Memory B cell (primary cell): ENCODE data around the gene GATA3.

Experiments used
- ATAC-seq: fragments of 150-1000 bp; cut with Tn5 transposase; 2 replicates; pipeline ENCODE4 v1.10.0; 2021; ENCODE audit warnings: low read depth, mild to moderate bottlenecking, moderate library complexity
- DNase-seq, 2 donors: peaks; one replicate each; pipeline ENCODE4 v3.0.0; 2022; ENCODE audit warnings: low spot score in 2 of 2
- H3K27ac Mint-ChIP-seq: one replicate; pipeline ENCODE4 v1.8.0; 2022; ENCODE audit warnings: mild to moderate bottlenecking, moderate library complexity, mixed read lengths
- H3K27me3 Mint-ChIP-seq: one replicate; pipeline ENCODE4 v1.8.0; 2022; ENCODE audit warnings: mixed read lengths
- H3K36me3 Mint-ChIP-seq: one replicate; pipeline ENCODE4 v1.8.0; 2022; ENCODE audit warnings: mild to moderate bottlenecking, mixed read lengths
- H3K4me1 Mint-ChIP-seq: one replicate; pipeline ENCODE4 v1.8.0; 2022; ENCODE audit warnings: mixed read lengths
- H3K4me3 Mint-ChIP-seq: one replicate; pipeline ENCODE4 v1.8.0; 2022; ENCODE audit warnings: mild to moderate bottlenecking, moderate library complexity, mixed read lengths
- H3K9me3 Mint-ChIP-seq: one replicate; pipeline ENCODE4 v1.8.0; 2022; ENCODE audit warnings: mixed read lengths

GATA3 gene

GRCh38 chr10:8061274-8062211, 7.1 kb downstream of the GATA3 start:
- no peak overlapping the region for H3K27ac Mint-ChIP-seq
- H3K9me3 Mint-ChIP-seq = no peaks in the 10 kb centered on the region
- ATAC-seq = no peak
- no peak overlapping the region for H3K4me3 Mint-ChIP-seq
- H3K36me3 Mint-ChIP-seq = peaks cover 3% of the 10 kb centered on the region
- DNase-seq = no peak
- peaks cover 18% of the 10 kb centered on the region for H3K4me1 Mint-ChIP-seq
- H3K27me3 Mint-ChIP-seq = peaks cover 17% of the 10 kb centered on the region

DNA sequence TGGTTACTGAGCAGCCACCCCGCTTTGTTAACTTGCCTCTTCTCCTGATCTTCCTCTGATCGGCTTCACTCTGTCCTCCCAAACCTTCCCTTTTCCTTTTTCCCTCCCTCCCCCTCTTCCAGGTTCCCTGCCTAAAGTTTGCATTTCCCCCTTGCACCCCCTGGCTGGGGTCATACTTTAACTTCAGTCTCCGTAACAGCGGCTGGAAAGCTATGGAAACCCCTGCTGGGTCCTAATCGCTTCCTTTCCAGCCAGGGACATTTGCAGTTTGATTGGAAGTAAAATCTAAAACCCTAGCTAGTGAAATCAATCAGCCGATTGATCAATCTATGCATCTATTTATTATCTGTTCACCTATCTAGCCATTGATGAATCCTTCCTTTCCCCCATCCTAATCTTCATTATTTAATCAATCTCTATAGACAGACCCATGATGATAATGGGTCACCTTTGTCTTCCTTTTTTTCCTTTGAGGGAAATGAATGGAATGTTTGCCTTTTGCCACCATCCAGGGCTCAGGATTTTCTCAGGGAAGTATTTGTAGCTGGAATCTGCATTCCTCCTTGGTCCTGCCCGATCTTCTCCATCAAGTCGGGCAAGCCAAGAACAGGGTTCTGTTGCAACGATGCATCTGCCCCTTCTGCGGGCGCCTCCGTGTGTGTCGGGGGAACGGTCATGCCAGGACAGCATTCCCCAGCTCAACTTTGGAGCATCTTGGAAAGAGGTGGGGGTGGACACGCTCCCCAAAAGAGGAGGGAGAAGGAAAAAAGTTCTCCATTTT, 8.8 kb downstream of the GATA3 start:
- Mint-ChIP-seq H3K27ac (no peak overlapping the region), H3K9me3 (no peaks in the 10 kb centered on the region), H3K27me3 (peaks cover 12% of the 10 kb centered on the region), H3K4me3 (no peak overlapping the region), H3K36me3 (peaks cover 2% of the 10 kb centered on the region), H3K4me1 (peaks cover 13% of the 10 kb centered on the region)
- DNase-seq (no peak), ATAC-seq (no peak)

GRCh38 chr10:8063935-8064334, 9.4 kb downstream of the GATA3 start:
- H3K27me3 Mint-ChIP-seq = peaks cover 12% of the 10 kb centered on the region
- DNase-seq (no peak), ATAC-seq (no peak)
- no peak overlapping the region for H3K27ac Mint-ChIP-seq
- H3K4me3 Mint-ChIP-seq = no peak overlapping the region
- no peaks in the 10 kb centered on the region for H3K9me3 Mint-ChIP-seq
- H3K4me1 Mint-ChIP-seq = peaks cover 13% of the 10 kb centered on the region
- H3K36me3 Mint-ChIP-seq = peaks cover 2% of the 10 kb centered on the region

DNA sequence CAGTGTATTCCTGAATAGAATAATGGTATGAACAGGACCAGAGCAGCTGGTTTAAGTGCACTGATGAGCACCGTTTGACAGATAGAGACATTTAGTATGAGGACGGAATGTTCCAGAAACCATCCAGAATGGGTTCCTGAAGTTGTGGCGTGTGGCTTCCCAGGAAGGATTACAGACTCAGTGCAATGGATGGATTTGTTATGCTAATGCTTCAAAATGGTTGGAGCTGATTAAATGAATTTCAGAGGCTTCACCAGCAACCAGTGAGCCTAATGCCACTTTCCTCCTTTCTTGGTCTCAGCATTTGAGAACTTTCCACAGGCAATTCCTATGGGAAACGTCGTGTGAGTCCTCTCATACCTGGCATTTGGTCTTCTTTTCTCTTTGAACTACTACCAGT, 9.9 kb downstream of the GATA3 start:
- Mint-ChIP-seq H3K4me3 (no peak overlapping the region), H3K9me3 (no peaks in the 10 kb centered on the region), H3K36me3 (peaks cover 2% of the 10 kb centered on the region), H3K27me3 (peaks cover 15% of the 10 kb centered on the region), H3K4me1 (peaks cover 13% of the 10 kb centered on the region), H3K27ac (no peak overlapping the region)
- DNase-seq (no peak), ATAC-seq (no peak)

- DNase-seq (no peak), ATAC-seq (no peak)
- Mint-ChIP-seq H3K9me3 (no peaks in the 10 kb centered on the region), H3K36me3 (peaks cover 2% of the 10 kb centered on the region), H3K4me3 (no peak overlapping the region), H3K27me3 (peaks cover 17% of the 10 kb centered on the region), H3K4me1 (peaks cover 6% of the 10 kb centered on the region), H3K27ac (no peak overlapping the region)
Observed at GRCh38 chr10:8065651-8066050, 11.2 kb downstream of the GATA3 start.

- Mint-ChIP-seq H3K4me1 (peaks cover 2% of the 10 kb centered on the region), H3K4me3 (no peak overlapping the region), H3K27me3 (peaks cover 17% of the 10 kb centered on the region), H3K36me3 (peaks cover 2% of the 10 kb centered on the region), H3K27ac (no peak overlapping the region), H3K9me3 (no peaks in the 10 kb centered on the region)
- ATAC-seq = no peak
- DNase-seq = no peak
Observed at GRCh38 chr10:8066124-8066523, 11.6 kb downstream of the GATA3 start.

DNA sequence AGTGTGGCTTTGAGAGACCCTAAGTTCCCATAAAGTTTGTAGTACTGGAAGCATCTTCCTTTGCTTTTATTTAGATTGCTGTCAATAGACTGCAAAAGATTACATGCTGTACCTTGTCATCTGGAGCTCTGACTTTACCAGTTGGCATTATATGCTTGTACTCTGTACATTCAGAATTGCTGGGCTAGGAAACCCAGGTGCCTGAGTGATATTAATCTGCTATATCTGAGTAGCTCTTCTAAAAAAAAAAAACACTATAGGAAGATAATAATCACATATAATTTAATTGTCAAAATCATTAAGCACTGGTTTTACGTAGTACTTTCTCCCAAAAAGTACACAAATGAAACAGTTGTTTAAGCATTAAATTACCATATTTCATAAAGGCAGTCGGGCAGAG, 12.3 kb downstream of the GATA3 start:
- ATAC-seq = no peak
- Mint-ChIP-seq H3K4me3 (no peak overlapping the region), H3K9me3 (no peaks in the 10 kb centered on the region), H3K36me3 (peaks cover 2% of the 10 kb centered on the region), H3K27ac (no peak overlapping the region), H3K4me1 (no peaks in the 10 kb centered on the region), H3K27me3 (peaks cover 19% of the 10 kb centered on the region)
- no peak for DNase-seq

DNA sequence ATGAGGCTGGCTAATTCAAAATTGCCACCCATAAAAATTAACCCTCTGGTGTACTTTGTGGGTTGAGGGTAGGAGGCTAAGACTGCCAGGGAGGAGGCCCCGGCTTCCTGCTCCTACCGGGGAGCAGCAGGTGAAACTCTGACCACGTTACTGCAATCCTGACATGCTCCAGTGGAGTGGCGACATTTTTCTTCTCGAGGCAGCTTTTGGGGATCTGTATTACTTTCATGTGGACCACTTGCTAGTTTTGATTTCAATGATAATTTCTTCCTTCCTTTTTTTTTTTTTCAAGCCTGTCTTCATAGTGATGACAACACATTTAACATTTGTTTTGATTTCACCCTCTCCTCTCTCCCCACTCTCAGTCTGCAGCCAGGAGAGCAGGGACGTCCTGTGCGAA, 14.6 kb downstream of the GATA3 start:
- no peak overlapping the region for H3K4me3 Mint-ChIP-seq
- H3K27me3 Mint-ChIP-seq = peaks cover 21% of the 10 kb centered on the region
- ATAC-seq (no peak), DNase-seq (no peak)
- no peak overlapping the region for H3K27ac Mint-ChIP-seq
- no peaks in the 10 kb centered on the region for H3K4me1 Mint-ChIP-seq
- H3K36me3 Mint-ChIP-seq = peaks cover 2% of the 10 kb centered on the region
- no peaks in the 10 kb centered on the region for H3K9me3 Mint-ChIP-seq

DNA sequence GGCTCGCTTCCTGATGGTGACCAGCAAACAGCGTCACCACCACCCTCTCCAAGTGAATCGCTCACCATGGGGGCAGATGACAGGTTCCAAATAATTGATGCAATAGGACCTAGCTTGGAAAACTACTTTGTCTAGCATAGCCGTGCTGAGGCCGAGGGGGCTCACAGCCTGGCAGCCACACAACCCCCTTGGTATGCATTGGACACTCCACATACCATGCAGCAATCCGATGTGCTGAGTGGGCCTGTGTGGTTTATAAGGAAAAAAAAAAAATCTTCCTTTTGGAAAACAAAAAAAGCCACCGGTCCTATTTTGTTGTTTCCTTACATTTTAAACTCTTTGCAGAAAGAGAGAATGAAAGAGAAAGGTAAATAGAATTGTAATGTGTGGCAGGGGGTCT, 15.1 kb downstream of the GATA3 start:
- Mint-ChIP-seq H3K4me3 (no peak overlapping the region), H3K27ac (no peak overlapping the region), H3K27me3 (peaks cover 16% of the 10 kb centered on the region), H3K9me3 (no peaks in the 10 kb centered on the region), H3K4me1 (no peaks in the 10 kb centered on the region), H3K36me3 (no peaks in the 10 kb centered on the region)
- no peak for ATAC-seq
- no peak for DNase-seq

DNA sequence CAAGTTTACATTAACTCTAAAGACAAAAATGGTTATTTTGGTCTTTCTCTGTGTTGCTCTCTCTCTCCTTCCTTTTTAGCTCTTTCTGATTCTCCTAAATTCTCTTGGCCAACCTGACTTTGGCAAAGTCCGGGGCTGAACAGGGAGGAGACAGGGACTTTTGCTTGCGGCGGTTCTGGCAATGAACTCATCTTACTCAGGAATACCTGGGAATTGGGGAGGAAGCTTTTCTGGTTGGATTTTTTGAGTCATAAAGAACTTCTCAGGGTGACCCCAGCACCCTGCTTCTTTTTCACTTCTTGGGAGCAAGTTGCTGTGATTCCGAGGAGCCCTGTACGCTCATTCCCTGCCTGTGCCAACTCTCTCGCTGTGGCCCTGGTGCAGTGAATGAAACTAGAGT, 16.0 kb downstream of the GATA3 start:
- no peaks in the 10 kb centered on the region for H3K36me3 Mint-ChIP-seq
- H3K27me3 Mint-ChIP-seq = peaks cover 16% of the 10 kb centered on the region
- no peak overlapping the region for H3K4me3 Mint-ChIP-seq
- no peak overlapping the region for H3K27ac Mint-ChIP-seq
- DNase-seq = no peak
- H3K4me1 Mint-ChIP-seq = no peaks in the 10 kb centered on the region
- no peaks in the 10 kb centered on the region for H3K9me3 Mint-ChIP-seq
- ATAC-seq = no peak

- Mint-ChIP-seq H3K27ac (no peak overlapping the region), H3K4me3 (no peak overlapping the region), H3K4me1 (no peaks in the 10 kb centered on the region), H3K27me3 (peaks cover 16% of the 10 kb centered on the region), H3K9me3 (no peaks in the 10 kb centered on the region), H3K36me3 (no peaks in the 10 kb centered on the region)
- DNase-seq (no peak), ATAC-seq (no peak)
Observed at GRCh38 chr10:8071006-8071405, 16.5 kb downstream of the GATA3 start.

- no peaks in the 10 kb centered on the region for H3K36me3 Mint-ChIP-seq
Observed at GRCh38 chr10:8071666-8072065, 17.2 kb downstream of the GATA3 start.

DNA sequence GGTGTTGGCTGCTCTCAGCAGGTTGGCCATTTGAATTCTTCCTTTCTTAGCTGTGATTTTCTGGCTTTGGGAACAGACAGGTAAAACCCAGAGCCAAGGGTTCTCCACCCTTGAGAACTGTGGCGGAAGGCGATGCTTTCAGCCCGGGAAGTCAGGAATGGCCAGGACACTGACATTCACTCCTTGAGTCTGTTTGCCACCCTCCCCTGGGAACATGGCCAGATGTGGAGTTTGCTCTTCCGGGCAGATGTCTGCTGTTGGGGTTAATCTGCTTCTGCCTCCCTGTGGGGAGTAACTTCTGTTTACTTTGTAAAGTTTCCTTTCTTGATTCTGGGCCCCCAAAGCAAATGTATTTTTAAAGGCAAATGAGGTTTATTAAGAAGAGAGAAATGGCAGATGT, 17.7 kb downstream of the GATA3 start:
- Mint-ChIP-seq H3K4me3 (no peak overlapping the region), H3K27me3 (peaks cover 14% of the 10 kb centered on the region), H3K27ac (no peak overlapping the region), H3K36me3 (no peaks in the 10 kb centered on the region), H3K9me3 (no peaks in the 10 kb centered on the region), H3K4me1 (no peaks in the 10 kb centered on the region)
- no peak for ATAC-seq
- DNase-seq = no peak

More at GRCh38 chr10:8071666-8072065, 17.2 kb downstream of the GATA3 start:
- Mint-ChIP-seq H3K4me1 (no peaks in the 10 kb centered on the region), H3K4me3 (no peak overlapping the region), H3K27me3 (peaks cover 14% of the 10 kb centered on the region), H3K9me3 (no peaks in the 10 kb centered on the region), H3K27ac (no peak overlapping the region)
- DNase-seq (no peak), ATAC-seq (no peak)

DNA sequence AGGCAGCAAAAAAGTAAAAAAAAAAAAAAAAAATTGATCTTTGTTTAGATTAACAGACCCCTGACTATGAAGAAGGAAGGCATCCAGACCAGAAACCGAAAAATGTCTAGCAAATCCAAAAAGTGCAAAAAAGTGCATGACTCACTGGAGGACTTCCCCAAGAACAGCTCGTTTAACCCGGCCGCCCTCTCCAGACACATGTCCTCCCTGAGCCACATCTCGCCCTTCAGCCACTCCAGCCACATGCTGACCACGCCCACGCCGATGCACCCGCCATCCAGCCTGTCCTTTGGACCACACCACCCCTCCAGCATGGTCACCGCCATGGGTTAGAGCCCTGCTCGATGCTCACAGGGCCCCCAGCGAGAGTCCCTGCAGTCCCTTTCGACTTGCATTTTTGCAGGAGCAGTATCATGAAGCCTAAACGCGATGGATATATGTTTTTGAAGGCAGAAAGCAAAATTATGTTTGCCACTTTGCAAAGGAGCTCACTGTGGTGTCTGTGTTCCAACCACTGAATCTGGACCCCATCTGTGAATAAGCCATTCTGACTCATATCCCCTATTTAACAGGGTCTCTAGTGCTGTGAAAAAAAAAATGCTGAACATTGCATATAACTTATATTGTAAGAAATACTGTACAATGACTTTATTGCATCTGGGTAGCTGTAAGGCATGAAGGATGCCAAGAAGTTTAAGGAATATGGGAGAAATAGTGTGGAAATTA, 19.4 kb downstream of the GATA3 start:
- H3K36me3 Mint-ChIP-seq = no peaks in the 10 kb centered on the region
- H3K4me3 Mint-ChIP-seq = no peak overlapping the region
- ATAC-seq (no peak), DNase-seq (no peak)
- no peaks in the 10 kb centered on the region for H3K4me1 Mint-ChIP-seq
- H3K27ac Mint-ChIP-seq = no peak overlapping the region
- no peaks in the 10 kb centered on the region for H3K9me3 Mint-ChIP-seq
- H3K27me3 Mint-ChIP-seq = peaks cover 14% of the 10 kb centered on the region
